Fibroblast of skin of back (primary cell): ENCODE measurements around the gene TOB2.
"Not testable (repeated sequence)": the region's sequence is repeated elsewhere in the genome, so short reads cannot be mapped to it uniquely, and the experiment has no call there.

Experiments used
- DNase-seq: peaks from one replicate; pipeline ENCODE4 v3.0.0-alpha.2; 2013

TOB2 gene

DNA sequence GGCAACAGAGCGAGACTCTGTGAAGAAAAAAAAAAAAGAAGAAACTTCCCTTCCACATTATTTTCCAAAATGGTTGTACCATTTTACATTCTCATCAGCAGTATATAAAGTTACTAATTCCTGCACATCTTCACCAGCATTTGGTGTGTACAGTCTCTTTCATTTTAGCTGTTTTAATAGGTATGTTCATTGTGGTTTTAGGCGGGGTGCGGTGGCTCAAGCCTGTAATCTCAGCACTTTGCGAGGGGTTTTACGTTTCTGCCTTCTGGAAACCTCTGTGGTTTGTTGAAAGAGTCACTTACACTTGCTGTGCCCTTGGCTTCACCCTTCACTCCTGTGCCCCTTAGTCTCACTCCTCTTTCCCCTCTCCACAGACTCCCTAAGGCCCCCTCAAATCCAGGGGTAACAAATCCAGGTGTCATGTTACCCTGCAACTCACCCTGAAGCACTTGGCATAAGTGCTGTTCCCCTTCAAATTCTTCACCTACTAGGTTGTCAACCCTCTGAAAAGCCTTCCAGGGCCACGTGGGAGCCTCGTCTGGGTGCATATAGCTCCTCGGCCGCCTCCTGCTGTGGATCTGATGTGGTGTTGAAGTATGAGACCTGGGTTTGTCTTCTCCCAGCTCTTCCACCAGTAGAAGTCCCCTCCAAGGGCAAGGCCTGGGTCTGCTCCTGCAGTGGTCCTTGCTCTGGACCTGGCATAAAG lies 20.8 kb downstream of the TOB2 start:
- DNase-seq = no peak

DNA sequence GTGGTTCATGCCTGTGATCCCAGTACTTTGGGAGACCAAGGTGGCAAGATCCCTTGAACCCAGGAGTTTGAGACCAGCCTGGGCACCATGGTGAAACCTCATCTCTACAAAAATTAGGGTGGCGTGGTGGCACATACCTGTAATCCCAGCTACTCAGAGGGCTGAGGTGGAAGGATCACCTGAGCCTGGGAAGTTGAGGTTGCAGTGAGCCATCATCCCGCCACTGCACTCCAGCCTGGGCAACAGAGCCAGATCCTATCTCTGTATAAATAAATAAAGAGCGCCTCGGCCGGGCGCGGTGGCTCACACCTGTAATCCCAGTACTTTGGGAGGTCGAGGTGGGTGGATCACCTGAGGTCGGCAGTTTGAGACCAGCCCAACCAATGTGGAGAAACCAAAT lies 27.9 kb downstream of the TOB2 start:
- DNase-seq = no peak

DNA sequence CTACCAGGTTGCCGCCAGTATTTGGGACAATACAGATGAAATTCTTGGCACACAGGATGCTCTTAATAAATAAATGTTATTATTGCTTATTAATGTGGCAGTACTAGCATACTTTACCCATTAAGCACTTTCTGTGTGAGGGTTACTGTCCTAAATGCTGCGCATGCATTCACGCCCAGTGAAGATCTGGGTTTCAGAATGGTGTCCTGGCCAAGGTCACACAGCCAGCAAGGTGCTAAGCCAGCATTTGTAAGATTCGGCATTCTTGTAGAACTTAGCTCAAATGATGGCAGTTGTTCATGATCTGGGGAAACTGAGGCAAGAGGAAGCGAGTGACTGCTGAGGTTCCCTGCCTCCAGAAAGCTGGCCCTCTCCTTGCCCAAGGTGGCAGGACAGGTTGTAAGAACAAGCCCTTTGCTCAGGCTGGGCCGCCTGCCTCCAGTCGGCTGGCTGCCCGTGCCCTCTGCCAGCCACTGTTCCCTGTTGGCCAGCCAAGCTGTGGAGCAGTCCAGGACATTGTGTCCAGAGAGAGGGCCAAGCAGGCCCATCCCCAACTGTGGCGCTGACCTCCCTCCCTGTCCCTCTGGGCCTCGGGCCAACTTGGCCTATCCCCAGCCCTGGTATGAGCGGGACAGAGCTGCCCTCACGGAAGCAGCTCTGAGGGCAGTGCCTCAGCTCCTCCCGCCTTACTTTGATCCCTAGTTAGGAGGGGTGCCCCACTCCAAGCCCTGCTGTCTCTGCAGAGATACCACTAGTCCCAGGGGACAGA lies 28.8 kb downstream of the TOB2 start:
- DNase-seq = no peak

DNA sequence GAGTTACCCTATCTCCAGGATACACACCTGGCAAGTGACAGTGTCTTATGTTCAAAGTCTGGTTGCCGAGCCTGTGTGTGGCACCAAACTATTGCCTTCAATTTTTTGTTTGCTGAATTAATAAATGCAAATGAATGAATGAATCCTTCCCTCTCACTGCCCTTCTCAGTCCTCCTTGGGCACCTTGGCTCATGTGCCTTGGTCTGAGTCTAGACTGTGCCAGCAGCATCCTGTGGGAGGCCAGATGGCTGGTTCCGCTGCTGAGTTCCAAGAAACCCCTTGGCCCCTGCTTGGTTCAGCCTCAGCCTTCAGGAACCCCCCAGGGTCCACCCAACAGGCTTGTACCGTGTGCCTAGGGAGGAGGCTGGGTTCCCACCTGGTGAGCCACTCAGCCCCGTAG lies 31.0 kb downstream of the TOB2 start:
- DNase-seq = no peak

DNA sequence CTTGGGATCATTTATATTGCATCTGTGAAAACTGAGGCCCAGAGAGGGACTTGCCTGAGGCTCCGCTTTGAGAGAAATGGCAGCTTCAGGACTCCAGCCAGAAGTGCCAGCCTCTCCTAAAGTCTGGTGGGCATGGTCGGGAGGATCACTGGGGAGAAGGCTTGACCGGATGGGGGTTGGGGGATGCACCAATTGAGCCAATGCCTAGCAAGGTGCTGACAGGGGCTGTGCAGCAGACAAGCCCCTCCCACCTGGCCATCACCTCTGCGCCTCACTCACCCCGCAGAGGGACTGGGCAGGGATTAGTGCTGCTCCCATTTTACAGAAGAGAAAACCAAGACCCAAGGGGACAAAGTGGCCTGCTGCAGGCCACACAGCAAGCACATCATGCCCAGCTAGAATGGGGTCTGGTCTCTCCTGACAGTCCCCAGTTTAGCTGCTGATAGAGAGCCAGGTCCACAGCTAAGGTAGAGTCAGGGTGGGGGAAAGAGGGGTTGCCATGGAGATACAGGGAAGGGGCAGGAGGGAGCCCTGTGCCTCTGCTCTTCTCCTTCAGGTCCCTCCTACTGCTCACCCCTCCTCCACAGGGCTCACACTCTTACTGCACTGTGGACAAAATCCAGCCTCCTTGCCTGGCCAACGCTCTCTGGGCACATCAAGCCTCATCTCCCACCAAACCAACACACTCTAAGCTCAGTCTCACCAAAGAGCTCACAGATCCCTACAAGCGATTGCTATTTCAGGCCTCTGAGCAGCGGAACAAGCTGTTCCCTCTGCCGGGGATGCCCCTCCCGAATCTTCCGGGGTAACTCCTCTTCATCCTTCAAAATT lies 35.4 kb downstream of the TOB2 start:
- DNase-seq = no peak

DNA sequence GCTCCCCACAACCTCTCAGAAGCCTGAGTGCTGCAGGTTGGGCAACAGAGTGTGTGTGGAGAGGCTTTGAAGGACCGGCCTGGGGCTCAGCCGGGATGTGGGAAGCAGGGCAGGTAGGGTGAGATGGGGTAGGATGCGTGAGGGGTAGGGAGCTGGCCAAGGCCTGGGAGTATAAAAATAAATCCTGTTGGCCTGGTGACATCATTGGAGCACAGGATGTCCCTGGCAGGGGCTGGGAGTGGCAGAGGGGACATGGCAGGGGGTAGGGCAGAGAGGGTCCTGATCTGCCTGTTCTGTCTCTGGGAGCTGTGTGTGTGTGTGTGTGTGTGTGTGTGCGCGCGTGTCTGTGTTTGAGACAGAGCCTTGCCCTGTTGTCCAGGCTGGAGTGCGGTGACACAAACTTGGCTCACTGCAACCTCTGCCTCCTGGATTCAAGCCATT lies 36.3 kb downstream of the TOB2 start:
- no peak for DNase-seq

DNA sequence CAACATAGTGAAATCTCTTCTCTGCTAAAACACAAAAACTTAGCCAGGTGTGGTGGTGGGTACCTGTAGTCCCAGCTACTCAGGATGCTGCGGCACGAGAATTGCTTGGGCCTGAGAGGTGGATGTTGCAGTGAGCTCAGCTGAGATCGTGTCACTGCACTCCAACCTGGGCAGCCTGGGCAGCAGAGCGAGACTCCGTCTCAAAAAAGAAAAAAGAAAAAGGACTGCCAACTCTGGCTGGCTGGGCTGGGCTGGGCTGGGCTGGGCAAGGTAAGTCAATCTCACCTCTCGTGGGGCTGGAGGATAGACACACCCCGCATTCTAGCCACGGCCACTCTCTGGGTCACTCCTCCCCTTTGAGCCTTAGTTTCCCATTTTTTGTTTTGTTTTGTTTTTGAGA lies 37.9 kb downstream of the TOB2 start:
- no peak for DNase-seq

DNA sequence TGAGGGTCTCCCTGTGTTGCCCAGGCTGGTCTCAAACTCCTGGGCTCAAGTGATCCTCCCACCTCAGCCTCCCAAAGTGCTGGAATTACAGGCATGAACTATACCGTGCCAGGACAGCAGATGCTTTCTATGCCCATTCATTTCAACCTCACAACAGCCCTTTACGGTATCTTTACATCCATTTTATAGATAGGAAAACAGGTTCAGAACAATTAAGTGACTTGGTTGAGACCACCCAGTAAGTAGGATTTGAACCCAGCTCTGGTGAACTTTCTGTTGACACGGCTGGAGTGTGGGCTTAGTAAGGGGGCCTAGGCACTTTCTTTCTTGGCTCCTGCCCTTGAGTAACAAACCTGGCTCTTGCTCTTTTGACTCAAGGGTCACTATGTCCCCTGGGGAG lies 39.2 kb downstream of the TOB2 start:
- no peak for DNase-seq

DNA sequence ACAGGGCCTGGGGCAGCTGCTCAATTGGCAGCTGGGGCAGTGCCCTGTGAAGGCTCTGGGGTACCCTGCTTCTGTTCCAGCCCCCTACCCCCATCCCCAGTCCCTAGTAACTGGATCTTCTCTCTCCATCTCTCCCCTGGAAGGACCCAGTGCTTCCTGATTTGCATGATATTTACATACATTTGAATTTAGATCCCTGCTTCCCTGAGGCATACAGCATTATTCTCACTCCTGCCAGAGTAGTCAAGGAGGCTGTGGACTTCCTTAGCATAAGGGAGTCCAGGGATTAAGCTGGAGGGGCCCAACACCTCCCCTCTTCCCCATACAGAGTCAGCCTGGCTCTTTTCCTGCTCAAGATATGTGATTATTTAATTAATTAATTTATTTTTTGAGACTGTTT lies 40.2 kb downstream of the TOB2 start:
- no peak for DNase-seq

DNA sequence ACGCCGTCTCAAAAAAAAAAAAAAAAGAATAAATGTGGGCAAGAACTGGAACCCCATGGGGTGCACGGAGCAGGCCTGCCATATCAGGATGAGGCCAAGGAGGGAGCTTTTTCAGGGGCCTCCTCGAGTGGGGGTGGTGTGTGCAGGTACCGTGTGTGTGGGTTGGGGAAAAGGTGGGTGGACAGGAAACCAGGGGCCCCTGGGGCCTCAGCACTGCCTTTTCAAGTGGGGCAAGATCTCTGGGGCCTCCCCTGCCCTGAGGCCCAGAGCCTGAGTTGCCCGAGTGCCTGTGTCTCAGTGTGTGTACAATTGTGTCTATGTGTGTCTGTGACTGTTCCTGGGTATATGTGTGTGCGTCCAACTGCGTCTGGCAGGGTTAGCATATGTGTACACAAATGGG lies 41.0 kb downstream of the TOB2 start:
- DNase-seq = no peak

DNA sequence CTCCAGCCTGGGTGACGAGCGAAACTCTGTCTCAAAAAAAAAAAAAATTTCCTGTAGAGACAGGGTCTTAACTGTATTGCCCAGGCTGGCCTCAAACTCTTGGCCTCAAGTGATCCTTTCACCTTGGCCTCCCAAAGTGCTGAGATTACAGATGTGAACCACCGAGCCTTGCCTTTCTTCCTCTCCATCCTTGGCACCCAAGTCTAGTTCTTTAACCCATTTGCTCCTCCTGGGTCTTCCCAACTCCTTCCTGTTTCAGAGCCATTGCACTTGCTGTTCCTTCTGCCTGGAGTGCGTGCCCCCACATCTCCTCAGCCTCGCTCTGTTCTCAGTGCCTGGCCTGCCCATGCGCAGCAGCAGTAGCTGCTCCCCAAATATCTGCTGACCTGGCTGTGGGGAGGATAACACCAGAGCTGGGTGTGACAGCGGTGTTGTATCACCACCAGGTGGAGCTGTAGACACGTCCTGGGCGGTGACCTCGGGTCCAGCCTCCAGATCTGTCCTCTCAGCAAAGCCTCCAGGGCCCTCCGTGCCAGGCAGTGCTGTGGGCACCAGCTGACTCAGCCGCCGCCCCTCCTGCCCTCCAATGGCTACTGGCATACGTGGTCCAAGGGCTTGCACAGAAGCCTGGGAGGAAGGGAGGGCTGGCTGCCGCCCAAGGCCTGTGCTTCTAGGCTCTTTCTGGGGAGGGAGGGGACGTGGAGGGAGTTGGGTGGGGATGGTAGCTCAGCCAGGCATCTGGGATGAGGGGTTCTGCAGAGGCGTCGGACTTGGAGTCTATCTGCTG lies 42.9 kb downstream of the TOB2 start:
- DNase-seq = peak; percentile 84

DNA sequence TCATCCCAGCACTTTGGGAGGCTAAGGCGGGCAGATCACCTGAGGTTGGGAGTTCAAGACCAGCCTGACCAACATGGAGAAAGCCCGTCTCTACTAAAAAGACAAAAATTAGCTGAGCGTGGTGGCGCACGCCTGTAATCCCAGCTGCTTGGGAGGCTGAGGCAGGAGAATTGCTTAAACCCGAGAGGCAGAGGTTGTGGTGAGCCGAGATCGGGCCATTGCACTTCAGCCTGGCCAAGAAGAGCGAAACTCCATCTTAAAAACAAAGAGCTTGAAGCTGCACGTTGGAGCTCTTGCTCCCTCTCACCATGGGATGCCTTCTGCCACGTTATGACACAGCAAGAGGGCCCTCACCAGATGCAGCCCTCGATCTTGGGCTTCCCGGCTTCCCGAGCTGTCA lies 43.8 kb downstream of the TOB2 start:
- not testable (repeated sequence) for DNase-seq

DNA sequence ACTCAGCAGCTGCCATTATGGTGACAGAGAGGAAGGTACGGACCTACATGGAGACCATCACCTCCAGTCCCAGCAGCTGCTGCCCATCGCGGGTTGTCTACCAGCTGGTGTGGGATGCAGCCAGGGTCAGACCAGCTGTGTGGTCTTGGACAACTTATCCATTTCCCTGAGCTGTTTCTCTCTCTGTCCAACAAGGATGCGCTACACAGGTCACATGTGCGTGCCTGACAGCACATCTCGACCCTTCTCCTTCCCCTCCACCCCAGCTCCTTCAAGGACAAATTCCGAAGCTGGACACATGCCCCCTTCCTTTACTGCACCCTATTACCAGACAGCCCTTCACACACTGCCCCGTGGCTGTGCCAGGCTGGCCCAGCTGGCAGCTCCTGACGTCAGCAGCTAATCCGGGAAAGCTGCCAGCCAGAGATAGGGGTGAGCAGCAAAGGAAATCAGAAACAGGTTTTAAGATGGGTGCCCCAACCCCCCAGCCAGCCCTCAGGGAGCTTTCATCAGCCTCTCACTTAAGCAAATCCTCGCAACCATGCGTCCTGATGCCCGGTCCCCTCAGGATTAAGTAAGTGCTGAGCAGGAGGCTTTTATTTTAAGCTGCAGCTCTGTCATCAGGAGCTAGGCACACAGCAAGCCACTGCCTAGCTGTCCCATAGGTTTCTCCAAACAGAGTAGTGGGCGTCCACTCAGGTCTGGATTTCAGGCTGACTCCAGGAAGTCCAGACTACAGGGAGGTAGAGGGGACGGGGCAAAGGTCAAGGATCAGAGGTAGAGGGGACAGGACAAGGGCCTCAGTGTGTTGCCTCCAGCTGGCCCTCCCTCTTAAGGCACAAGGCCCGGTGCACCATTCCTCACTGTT lies 44.6 kb downstream of the TOB2 start:
- DNase-seq = peak; percentile 54

DNA sequence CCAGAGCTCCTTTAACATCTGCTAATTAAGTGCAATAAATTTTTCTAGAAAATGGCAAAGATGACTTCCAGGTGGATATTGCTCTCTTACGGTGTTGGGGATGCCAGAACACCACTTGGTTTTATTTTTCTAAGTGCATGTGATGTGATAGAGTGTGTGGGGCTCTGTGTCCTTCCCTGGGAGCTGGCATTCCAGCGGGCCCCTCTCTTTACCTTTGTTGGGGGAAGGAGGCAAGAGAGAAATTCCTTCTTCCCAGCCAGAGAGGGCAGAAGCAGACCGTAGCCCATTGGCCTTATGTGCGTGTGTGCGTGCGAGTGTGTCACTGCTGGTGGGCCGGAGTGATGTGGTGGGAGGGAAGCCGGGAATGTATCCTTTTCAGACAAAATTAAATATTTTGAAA lies 47.7 kb downstream of the TOB2 start:
- DNase-seq = no peak

DNA sequence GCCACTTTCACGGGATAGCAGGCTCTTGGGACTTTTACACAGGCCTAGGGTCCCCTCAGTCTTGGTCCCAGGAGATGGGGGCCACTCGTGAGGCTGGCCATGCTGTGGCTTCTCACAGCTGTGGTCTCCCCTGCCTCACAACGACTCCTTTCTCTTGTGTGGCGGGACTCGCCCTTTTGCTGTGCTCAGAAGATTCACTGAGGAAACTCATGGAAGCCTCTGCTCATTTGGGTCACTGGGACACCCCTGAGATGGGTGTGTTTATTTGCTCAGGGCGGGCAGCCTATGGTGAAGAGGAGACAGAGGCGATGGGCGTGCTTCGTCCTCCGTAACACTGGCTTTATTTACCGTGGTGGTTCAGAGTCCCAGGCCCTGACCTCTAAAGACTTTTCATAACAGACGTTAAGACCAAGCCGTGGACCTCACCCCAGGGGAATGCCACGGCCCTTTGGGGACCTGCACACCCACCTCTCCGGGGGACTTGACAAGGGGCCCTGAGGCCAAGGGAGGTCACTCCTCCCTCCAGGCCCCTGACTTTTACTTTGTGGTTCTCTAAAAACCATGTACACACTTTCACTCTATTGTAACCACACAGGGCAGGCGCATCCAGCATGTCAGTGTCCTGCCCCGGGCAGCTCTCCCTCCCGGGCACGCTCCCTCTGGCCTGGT lies 49.3 kb downstream of the TOB2 start:
- DNase-seq = no peak

DNA sequence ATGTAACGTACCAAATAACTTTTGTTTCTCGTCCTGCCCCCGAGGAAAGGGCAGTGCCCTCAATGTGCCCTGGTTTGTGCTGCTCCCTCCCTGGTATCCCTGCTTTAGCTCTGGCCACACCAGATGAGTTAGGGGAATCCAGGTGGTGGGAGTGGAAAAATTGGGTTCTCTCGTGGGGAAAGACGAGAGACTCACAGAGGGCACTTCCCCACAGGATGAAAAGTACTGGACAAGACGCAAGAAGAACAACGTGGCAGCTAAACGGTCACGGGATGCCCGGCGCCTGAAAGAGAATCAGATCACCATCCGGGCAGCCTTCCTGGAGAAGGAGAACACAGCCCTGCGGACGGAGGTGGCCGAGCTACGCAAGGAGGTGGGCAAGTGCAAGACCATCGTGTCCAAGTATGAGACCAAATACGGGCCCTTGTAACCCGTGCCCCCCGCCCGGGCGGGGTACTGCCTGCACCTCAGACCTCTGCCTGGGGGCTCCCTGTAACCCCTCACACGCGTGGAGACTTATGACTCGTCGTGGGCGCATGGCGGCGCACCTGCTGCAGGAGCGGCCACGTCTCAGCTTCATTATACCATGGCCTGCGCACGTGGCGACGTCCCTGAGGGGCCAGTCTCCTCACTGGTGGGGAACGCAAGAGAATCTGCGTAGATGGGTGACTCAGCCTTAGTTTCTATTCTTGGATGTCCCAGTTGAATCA lies 50.9 kb downstream of the TOB2 start:
- no peak for DNase-seq

DNA sequence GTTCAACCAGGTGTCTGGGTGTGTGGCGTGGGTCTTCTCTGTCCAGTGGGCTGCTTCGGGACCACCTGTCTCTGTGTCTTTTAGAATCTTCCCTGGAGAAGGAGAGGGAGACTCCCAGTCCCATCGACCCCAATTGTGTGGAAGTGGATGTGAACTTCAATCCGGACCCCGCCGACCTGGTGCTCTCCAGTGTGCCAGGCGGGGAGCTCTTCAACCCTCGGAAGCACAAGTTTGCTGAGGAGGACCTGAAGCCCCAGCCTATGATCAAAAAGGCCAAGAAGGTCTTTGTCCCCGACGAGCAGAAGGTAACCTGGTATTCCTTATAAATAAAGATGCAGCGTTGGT lies 52.6 kb downstream of the TOB2 start:
- no peak for DNase-seq

DNA sequence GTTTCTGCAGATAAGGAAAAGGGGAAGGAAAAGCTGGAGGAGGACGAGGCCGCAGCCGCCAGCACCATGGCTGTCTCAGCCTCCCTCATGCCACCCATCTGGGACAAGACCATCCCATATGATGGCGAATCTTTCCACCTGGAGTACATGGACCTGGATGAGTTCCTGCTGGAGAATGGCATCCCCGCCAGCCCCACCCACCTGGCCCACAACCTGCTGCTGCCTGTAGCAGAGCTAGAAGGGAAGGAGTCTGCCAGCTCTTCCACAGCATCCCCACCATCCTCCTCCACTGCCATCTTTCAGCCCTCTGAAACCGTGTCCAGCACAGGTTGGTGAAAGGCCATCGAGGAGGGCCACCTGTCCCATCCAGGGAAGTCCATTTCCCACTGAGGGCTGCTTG lies 59.3 kb downstream of the TOB2 start:
- DNase-seq = no peak

DNA sequence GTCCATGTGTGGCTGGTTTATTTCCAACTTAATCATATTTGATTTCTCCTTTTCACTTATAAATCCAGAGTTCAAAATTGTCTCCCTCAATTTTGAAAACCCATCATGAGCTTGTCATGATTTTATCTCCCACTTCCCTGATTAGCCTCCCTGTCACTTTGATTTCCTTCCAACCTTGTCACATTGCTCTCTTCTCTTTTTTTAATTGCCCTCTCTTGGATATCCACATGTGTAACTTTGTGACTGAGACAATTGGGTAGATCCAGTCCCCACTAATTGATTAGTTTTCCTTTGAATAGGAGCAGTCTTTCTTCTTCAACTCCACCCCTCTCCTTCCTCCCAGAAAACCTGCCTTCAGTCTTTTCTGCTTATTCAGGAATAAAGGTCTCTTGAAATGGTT lies 62.5 kb downstream of the TOB2 start:
- DNase-seq = no peak
